Fibroblast of the aortic adventitia (primary cell): Measurements from ENCODE around the gene SERPINF2. TPM values are rescaled to one million over a fixed set of nuclear protein-coding genes. Genes with fewer than 3 reads are reported as not detected.

Experiments
- DNase-seq: peaks from one replicate; pipeline ENCODE4 v3.0.0-alpha.2; 2010; ENCODE audit warnings: low read depth
- H3K4me3 ChIP-seq: 2 replicates; pipeline ENCODE4 v1.5.1; 2011; ENCODE audit warnings: low read depth, mild to moderate bottlenecking, control low read depth, low read length, moderate library complexity
- total RNA-seq: library from RNA; depleted of rRNA; stranded (reverse); fragments of >200 nt; gene quantifications from 2 replicates; pipeline ENCODE4 v1.2.3, GENCODE V29; 2012; ENCODE audit warnings: low replicate concordance
- TF ChIP-seq, protein P1 (sequence below): IDR thresholded peaks from 2 replicates; pipeline ENCODE4 v1.5.1; 2011; ENCODE audit warnings: mild to moderate bottlenecking, low read length, control low read depth, inconsistent platforms; ENCODE audit not compliant: insufficient read depth

The SERPINF2 gene
- total RNA-seq, 1 donor: 0.18 TPM

DNA sequence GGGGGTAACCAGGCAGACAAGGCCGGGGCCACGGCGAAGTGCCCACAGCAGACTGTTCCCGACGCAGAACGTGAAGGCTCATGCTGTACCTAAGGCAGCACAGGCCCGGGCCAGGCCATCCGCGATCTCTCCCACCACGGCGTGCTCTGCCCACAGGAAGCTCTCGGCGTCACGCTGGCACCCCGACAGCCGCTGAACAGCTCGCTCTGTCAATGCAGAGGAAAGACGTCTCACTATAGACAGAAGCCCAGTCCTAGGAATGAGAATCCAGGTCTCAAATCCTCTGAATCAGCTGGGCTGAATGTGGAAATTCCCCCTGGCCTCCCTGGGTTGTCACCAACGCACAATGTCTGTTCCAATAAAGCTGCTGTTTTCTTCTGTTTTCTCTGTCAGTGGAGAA is 40.6 kb downstream of the SERPINF2 start:
- no peak overlapping the region for H3K4me3 ChIP-seq
- DNase-seq: peak; percentile 53
- TF ChIP-seq, protein P1, sequence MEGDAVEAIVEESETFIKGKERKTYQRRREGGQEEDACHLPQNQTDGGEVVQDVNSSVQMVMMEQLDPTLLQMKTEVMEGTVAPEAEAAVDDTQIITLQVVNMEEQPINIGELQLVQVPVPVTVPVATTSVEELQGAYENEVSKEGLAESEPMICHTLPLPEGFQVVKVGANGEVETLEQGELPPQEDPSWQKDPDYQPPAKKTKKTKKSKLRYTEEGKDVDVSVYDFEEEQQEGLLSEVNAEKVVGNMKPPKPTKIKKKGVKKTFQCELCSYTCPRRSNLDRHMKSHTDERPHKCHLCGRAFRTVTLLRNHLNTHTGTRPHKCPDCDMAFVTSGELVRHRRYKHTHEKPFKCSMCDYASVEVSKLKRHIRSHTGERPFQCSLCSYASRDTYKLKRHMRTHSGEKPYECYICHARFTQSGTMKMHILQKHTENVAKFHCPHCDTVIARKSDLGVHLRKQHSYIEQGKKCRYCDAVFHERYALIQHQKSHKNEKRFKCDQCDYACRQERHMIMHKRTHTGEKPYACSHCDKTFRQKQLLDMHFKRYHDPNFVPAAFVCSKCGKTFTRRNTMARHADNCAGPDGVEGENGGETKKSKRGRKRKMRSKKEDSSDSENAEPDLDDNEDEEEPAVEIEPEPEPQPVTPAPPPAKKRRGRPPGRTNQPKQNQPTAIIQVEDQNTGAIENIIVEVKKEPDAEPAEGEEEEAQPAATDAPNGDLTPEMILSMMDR: no peak

DNA sequence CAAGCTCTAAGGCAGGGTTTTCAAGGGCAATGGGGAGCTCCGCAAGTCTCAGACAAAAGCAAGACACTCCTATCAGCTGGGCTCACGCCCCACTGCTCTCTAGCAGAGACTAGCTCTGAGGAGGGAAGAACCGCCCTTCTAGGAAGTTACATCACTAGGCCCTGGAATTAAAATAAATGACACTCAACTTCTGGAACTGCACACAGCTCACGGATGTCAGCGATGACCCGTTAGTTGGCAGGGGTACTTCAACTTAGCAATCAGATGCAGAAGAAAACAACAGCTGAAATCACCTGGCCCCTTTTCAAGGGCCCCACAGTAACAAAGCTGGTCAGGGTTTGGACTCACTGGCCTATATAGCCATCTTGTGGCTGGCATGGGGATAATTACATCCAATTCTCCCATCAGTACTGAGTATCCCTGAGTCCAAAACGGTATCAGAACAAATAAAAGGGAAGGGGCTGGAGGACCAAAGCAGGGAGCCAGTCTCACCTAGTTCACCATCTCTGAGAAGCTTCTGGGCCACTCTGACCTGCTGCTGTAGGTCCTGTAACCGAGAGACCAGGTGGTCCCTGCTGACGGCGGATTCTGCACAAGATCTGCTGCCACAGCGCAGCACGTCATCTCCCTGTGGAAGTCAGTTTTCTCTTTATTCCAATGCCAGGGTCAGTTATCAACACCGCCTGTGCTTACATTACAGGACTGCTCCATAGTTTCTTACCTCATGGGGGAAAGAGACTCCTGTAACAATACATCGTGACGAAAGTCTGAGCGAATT is 41.4 kb downstream of the SERPINF2 start:
- H3K4me3 ChIP-seq: no peak overlapping the region
- peak; percentile 99 for DNase-seq
- TF ChIP-seq, protein P1: peak; percentile 86

DNA sequence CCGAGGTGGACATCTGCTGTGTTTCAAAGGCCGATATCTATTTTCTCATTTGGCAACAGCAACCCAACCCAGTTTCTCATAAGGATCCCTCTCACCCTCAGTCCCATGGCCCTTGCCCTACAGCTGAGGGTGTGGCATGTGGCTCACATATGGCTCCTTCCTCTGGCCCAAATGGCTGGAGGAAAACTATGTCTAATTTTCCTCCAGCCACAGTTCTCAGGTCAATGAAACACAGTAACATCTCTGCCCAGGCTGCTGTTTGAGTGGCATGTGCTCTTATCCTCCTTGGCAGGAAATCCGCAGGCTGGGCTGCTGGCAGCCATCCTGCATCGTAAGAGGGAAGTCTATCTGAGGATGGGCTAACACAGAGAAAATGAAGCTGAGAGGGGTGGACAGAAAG is 43.3 kb downstream of the SERPINF2 start:
- TF ChIP-seq, protein P1: no peak
- no peak for DNase-seq
- H3K4me3 ChIP-seq: no peak overlapping the region

DNA sequence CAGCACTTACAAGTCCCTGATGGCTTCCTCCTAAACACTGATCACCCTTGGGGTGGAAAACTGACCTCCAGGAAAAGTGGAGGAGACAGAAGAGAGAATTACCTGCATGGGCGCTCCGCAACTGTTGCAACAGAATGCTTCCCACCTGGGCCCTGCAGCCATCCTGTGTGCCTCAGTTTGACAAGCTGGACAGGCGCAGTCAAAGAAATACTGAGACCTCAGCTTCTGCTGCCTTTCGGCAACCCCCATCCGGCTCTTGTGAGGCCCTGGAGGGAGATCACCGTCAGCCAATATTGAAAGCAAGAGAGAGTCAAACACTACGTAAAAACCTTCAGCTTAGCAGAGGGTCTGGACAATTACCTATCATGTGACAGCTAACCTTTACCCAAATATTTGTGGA is 44.0 kb downstream of the SERPINF2 start:
- TF ChIP-seq, protein P1: no peak
- DNase-seq: no peak
- no peak overlapping the region for H3K4me3 ChIP-seq

DNA sequence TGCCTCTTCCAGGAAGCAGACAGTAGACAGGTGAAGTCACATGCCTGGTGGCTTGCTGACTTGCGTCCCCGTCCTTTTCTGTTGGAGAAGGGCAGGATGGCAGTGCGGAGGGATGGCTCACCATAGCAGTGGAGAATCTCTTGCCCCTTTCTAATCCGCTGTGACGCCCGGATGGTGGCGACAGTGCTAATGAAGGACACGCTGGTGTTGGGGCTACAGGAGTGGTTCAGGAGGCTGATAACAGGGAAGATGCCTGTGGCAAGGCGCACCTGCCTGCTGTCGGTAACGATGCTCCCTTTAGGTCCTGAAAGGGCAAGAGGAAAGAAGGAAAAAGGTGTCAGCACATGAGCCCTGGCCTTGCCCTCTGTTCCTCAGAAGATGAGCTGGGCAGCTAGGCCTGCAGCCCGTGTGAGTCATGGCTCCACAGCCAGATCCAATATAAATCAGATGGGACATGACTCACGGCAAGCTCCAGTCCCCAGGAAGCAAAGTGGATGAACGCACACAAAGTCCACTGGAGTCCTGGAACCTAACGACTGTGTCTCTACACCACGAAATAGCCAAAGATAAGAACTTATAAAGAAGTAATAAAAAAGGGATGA is 44.7 kb downstream of the SERPINF2 start:
- TF ChIP-seq, protein P1: no peak
- no peak overlapping the region for H3K4me3 ChIP-seq
- peak; percentile 93 for DNase-seq

DNA sequence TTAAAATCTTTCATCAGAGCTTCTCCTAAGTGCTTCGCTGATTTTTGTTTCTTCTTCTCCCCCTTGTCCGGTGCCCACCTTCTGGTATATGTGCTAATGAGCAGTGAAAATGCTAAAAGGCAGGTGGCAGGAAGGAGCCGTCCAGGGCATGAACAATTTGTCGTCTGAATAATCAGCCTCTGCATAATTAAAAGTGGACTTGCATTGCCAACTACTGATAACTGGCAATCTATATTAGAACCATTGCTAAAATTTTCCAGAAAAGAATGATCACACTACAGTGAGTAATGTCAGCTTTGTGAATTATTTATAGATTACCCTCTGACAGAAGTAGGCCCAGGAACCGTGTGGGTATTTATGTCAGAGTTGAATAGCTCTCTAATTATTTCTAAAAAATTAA is 47.3 kb downstream of the SERPINF2 start:
- no peak overlapping the region for H3K4me3 ChIP-seq
- TF ChIP-seq, protein P1: no peak
- no peak for DNase-seq
